Measurements from ENCODE around the gene LNX2. TPM values are rescaled to one million over a fixed set of nuclear protein-coding genes. Genes with fewer than 3 reads are reported as not detected.

The LNX2 gene
- total RNA-seq, 1 donor from 2014 or later = 11.2 TPM

DNA sequence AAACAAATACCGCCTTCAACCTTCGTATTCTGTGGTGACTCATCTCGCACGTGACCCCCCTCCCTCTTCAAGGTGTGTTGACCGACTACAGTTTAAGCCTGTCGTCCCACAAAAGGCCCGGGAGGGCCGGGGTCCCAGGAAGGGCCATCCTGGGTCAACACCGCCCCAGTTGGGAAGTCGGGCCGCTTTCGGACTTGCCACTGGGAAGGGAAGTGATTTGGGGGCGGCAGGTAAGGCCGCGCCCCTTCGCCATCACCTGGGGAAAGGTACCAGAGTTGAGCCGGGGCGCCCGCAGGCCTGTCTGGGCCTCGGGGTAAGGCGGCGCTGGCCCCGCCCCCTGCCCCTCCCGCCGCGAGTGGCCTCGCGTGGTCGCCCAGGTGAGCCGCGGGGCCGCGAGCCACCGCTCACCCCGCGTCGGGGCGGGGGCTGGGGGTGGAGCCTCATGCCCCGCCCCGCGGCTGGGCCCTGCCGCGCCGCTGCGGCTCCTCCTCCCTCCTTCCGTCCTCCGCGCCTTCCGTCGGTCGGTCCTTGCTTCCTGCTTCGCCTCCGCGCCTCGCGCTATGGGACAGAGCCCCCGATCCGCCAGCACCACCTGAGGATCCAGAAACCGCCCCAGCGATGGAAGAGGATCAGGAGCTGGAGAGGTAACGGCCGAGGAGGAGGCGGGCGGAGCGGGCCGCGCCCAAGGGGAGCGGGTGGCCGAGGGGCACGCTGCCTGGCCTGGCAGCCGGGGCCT lies 1.2 kb upstream of the LNX2 start, which contains the start of gene POLR1D:
Gene POLR1D, plus strand, starts transcription at position 527 of the 736 bp plus-strand sequence. Its CDS starts 92 bp downstream, at position 619.
- peak within 1 kb of the TSS; percentile 99 for H3K27ac ChIP-seq (replicated peaks)
- peak; percentile 80 for DNase-seq
- peaks cover 63% of the 10 kb centered on the region for H3K4me1 ChIP-seq
- intact Hi-C loops (cut with micrococcal nuclease) = no loop called here
- H3K9me3 ChIP-seq (replicated peaks) = no peaks in the 10 kb centered on the region
- H3K4me3 ChIP-seq = peak within 1 kb of the TSS; percentile 85
- peaks cover 3% of the 10 kb centered on the region for H3K36me3 ChIP-seq
- H3K27me3 ChIP-seq (ENCODE audit: low read depth) = no peaks in the 10 kb centered on the region
- TF ChIP-seq, protein P1, sequence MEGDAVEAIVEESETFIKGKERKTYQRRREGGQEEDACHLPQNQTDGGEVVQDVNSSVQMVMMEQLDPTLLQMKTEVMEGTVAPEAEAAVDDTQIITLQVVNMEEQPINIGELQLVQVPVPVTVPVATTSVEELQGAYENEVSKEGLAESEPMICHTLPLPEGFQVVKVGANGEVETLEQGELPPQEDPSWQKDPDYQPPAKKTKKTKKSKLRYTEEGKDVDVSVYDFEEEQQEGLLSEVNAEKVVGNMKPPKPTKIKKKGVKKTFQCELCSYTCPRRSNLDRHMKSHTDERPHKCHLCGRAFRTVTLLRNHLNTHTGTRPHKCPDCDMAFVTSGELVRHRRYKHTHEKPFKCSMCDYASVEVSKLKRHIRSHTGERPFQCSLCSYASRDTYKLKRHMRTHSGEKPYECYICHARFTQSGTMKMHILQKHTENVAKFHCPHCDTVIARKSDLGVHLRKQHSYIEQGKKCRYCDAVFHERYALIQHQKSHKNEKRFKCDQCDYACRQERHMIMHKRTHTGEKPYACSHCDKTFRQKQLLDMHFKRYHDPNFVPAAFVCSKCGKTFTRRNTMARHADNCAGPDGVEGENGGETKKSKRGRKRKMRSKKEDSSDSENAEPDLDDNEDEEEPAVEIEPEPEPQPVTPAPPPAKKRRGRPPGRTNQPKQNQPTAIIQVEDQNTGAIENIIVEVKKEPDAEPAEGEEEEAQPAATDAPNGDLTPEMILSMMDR (IDR thresholded peaks at IDR 0.05; ENCODE audit: borderline replicate concordance) = no peak

DNA sequence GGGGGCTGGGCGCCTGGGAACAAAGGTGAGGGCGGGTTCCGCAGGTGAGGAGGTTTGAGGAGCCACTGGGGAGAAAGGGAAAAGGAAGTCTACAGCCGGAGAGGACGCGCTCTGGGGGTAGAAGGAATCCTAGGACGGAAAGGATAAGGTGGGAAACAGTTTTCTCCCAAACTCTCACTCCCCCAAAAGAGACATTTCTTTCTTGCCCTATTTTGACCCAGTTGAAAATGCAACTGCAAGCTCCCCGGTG lies 712 bp upstream of the LNX2 start:
- Histone ChIP-seq H3K27me3 (ENCODE audit: low read depth) (no peaks in the 10 kb centered on the region), H3K27ac (replicated peaks) (peak overlapping the region; percentile 99), H3K36me3 (peaks cover 3% of the 10 kb centered on the region), H3K9me3 (replicated peaks) (no peaks in the 10 kb centered on the region), H3K4me1 (peaks cover 63% of the 10 kb centered on the region), H3K4me3 (peak overlapping the region; percentile 85)
- intact Hi-C loops (cut with micrococcal nuclease) = no loop called here
- TF ChIP-seq, protein P1 (IDR thresholded peaks at IDR 0.05; ENCODE audit: borderline replicate concordance) = no peak
- no peak for DNase-seq

DNA sequence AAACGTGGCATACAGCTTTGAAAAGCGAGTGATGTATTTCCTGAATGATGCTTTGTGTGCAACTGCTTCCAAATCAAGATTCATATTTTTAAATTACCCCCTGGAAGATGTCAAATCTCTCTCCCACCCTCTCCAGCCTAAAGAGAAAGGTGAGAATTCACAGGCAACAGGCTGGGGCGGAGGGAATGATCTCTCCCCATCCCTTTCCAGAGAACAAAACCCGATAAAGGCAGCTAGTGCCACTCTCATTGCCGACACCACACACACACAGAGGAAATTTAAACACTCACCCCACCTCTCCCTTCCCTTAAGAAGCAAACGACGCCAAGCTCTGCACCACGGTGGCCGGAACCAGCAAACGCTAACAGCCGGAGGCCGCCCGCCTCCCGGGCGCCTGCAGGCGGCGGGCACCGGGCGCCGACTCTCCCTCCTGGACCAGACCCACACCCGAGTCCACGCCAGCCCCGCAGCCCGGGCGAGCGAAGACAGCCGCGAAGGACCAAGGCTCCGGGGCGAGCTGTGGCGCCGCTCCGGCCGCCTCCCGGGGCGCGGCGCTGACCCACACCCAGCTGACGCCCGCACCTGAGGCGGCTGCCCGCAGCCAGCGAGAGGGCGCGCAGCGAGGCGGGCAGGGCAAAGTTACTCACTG lies 477 bp downstream of the LNX2 start:
- TF ChIP-seq, protein P1 (IDR thresholded peaks at IDR 0.05; ENCODE audit: borderline replicate concordance) = peak; percentile 59
- Histone ChIP-seq H3K4me1 (peaks cover 63% of the 10 kb centered on the region), H3K4me3 (peak overlapping the region; percentile 85), H3K27ac (replicated peaks) (peak overlapping the region; percentile 99), H3K36me3 (peaks cover 10% of the 10 kb centered on the region), H3K27me3 (ENCODE audit: low read depth) (no peaks in the 10 kb centered on the region), H3K9me3 (replicated peaks) (peaks cover 6% of the 10 kb centered on the region)
- DNase-seq = peak; percentile 38
- intact Hi-C loops (cut with micrococcal nuclease) = no loop called here

DNA sequence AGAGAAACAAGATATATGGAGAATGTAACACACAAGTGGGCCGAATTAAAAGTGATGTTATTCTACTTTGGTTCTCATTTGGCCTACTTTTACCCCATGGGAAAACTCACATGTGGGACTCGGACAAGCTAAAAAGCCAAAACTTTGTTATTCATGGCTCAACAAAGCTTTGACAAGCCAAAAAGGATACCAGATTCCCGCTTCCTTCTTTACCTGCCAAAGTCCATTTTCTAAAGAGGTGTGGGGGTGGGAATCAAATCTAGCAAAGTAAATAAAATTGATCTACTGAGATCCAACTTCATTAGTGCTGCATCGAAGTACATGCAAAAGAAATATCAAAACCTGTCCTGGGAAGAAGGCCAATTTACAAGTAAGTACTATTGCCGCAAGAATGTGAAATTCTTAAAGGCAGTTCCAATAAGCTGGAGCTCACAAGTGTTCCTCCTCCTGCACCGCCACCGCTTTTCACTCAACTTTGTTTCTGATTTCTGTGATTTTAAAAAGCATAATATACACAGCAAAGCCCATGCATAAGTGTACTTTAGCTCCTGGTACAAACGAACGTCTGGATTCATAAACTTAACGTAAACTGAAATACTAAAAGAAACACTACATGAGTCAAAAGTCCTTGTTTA lies 1.1 kb downstream of the LNX2 start:
- DNase-seq = no peak
- intact Hi-C loops (cut with micrococcal nuclease) = no loop called here

DNA sequence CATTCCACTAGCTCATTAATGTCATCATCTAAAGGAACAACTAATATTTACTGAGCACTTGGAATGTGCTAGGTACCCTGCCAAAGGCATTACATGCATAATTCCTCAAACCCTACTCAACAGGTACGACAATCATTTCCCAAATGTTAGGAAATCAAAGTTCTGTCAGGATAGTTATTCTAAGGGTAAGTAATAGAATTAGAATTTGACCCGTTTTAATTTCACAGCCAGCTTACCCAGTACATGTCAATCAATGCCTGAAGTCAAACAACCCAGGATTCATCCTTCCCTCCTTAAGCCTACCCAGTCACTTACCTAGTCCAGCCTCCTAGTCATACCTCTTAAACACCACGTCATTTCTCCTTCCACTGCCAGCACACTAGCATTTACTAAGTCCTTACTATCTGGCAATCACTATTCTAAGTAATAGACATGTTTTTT lies 2.4 kb downstream of the LNX2 start:
- no peak for DNase-seq
- no peak overlapping the region for H3K27ac ChIP-seq (replicated peaks)
- H3K4me3 ChIP-seq = peak overlapping the region; percentile 85
- no peaks in the 10 kb centered on the region for H3K27me3 ChIP-seq (ENCODE audit: low read depth)
- TF ChIP-seq, protein P1 (IDR thresholded peaks at IDR 0.05; ENCODE audit: borderline replicate concordance) = no peak
- peaks cover 15% of the 10 kb centered on the region for H3K9me3 ChIP-seq (replicated peaks)
- intact Hi-C loops (cut with micrococcal nuclease) = no loop called here
- H3K36me3 ChIP-seq = peaks cover 14% of the 10 kb centered on the region
- H3K4me1 ChIP-seq = peaks cover 57% of the 10 kb centered on the region

More for the DNA sequence above, 1.1 kb downstream of the LNX2 start:
- TF ChIP-seq, protein P1 (IDR thresholded peaks at IDR 0.05; ENCODE audit: borderline replicate concordance) = no peak
- Histone ChIP-seq H3K9me3 (replicated peaks) (peaks cover 12% of the 10 kb centered on the region), H3K36me3 (peaks cover 16% of the 10 kb centered on the region), H3K4me1 (peaks cover 63% of the 10 kb centered on the region), H3K4me3 (peak overlapping the region; percentile 85), H3K27ac (replicated peaks) (peak overlapping the region; percentile 99), H3K27me3 (ENCODE audit: low read depth) (no peaks in the 10 kb centered on the region)
